ENCODE results near the gene VASH1.

Gene VASH1

GRCh38 chr14:76772300-76773187 lies 11.3 kb downstream of the VASH1 start:
- DNase-seq (ENCODE audit: low read depth in 2 of 2): no peak

GRCh38 chr14:76773188-76773885 lies 12.1 kb downstream of the VASH1 start:
- DNase-seq (ENCODE audit: low read depth in 2 of 2): peak in 1 of 2 donors; percentile 35

GRCh38 chr14:76773956-76774820 lies 12.9 kb downstream of the VASH1 start:
- no peak for DNase-seq (ENCODE audit: low read depth in 2 of 2)

- no peak for DNase-seq (ENCODE audit: low read depth in 2 of 2)
These were observed 13.8 kb downstream of the VASH1 start for GRCh38 chr14:76774821-76775694.

GRCh38 chr14:76775695-76776427 lies 14.6 kb downstream of the VASH1 start:
- no peak for DNase-seq (ENCODE audit: low read depth in 2 of 2)

- no peak for DNase-seq (ENCODE audit: low read depth in 2 of 2)
These were observed 15.4 kb downstream of the VASH1 start for GRCh38 chr14:76776428-76777251.

GRCh38 chr14:76777721-76778120 lies 16.5 kb downstream of the VASH1 start:
- no peak for DNase-seq (ENCODE audit: low read depth in 2 of 2)

- no peak for DNase-seq (ENCODE audit: low read depth in 2 of 2)
These were observed 17.4 kb downstream of the VASH1 start for GRCh38 chr14:76778546-76779215.

- DNase-seq (ENCODE audit: low read depth in 2 of 2): no peak
These were observed 18.2 kb downstream of the VASH1 start for GRCh38 chr14:76779221-76780057.

GRCh38 chr14:76780058-76780345 lies 18.7 kb downstream of the VASH1 start:
- DNase-seq (ENCODE audit: low read depth in 2 of 2): no peak

- no peak for DNase-seq (ENCODE audit: low read depth in 2 of 2)
These were observed 19.1 kb downstream of the VASH1 start for GRCh38 chr14:76780360-76780759.

- no peak for DNase-seq (ENCODE audit: low read depth in 2 of 2)
These were observed 19.8 kb downstream of the VASH1 start for GRCh38 chr14:76780875-76781647.

- DNase-seq (ENCODE audit: low read depth in 2 of 2): no peak
These were observed 20.4 kb downstream of the VASH1 start for GRCh38 chr14:76781648-76782051.

GRCh38 chr14:76782115-76782884 lies 21.0 kb downstream of the VASH1 start:
- DNase-seq (ENCODE audit: low read depth in 2 of 2): no peak

- DNase-seq (ENCODE audit: low read depth in 2 of 2): no peak
These were observed 21.8 kb downstream of the VASH1 start for GRCh38 chr14:76782885-76783566.

GRCh38 chr14:76784266-76784874 lies 23.1 kb downstream of the VASH1 start:
- DNase-seq (ENCODE audit: low read depth in 2 of 2): no peak
